Large intestine (tissue), 3 donors: ENCODE data around the gene MRPL52. TPM values are rescaled to one million over a fixed set of nuclear protein-coding genes. Genes with fewer than 3 reads are reported as not detected.

Source experiments
- DNase-seq, 2 donors: peaks; one replicate each; pipeline versions ENCODE4 v3.0.0 to v3.0.0-alpha.2; 2013
- H3K27ac ChIP-seq: one replicate; pipeline ENCODE4 v1.5.1; 2013; ENCODE audit warnings: low read length
- H3K27me3 ChIP-seq: 2 replicates; pipeline ENCODE4 v1.6.1; 2013; ENCODE audit warnings: low read length; ENCODE audit not compliant: control insufficient read depth, insufficient read depth
- H3K36me3 ChIP-seq: 2 replicates; pipeline ENCODE4 v1.6.1; 2013; ENCODE audit warnings: low read length; ENCODE audit not compliant: control insufficient read depth, insufficient read depth
- H3K4me1 ChIP-seq: one replicate; pipeline ENCODE4 v1.6.1; 2013; ENCODE audit warnings: low read length; ENCODE audit not compliant: control insufficient read depth, insufficient read depth
- H3K4me3 ChIP-seq: one replicate; pipeline ENCODE4 v1.5.1; 2013; ENCODE audit warnings: low read length
- H3K9me3 ChIP-seq: one replicate; pipeline ENCODE4 v1.6.1; 2013; ENCODE audit warnings: mild to moderate bottlenecking, low read depth, low read length, moderate library complexity; ENCODE audit not compliant: control insufficient read depth
- WGBS: methylation state at CpG from one replicate; pipeline ENCODE4 v1.1.5; 2013; ENCODE audit warnings: low lambda C conversion rate; ENCODE audit not compliant: insufficient coverage; 5-methylcytosine and 5-hydroxymethylcytosine counted together
- polyA plus RNA-seq: library from polyadenylated mRNA; unstranded; fragments of 120-200 nt; gene quantifications from one replicate; pipeline ENCODE4 v1.2.1, GENCODE V29; 2013

Gene MRPL52
- polyA plus RNA-seq, 1 donor: 115 TPM

- WGBS: no CpG with 5 or more reads among the region's 6 CpGs
- peaks cover 18% of the 10 kb centered on the region for H3K36me3 ChIP-seq
- peaks cover 3% of the 10 kb centered on the region for H3K9me3 ChIP-seq
- no peak overlapping the region for H3K27ac ChIP-seq
- DNase-seq: peak in 1 of 2 donors; percentile 72
- H3K4me3 ChIP-seq: no peak overlapping the region
- H3K4me1 ChIP-seq: peaks cover 30% of the 10 kb centered on the region
- peaks cover 2% of the 10 kb centered on the region for H3K27me3 ChIP-seq
Observed at GRCh38 chr14:22882529-22883172, 53.0 kb downstream of the MRPL52 start.

GRCh38 chr14:22883173-22883976 lies 53.7 kb downstream of the MRPL52 start, which contains the start of gene REM2:
Gene REM2 (plus strand): TSS chr14:22883222. CDS start chr14:22883288, 66 bp downstream.
- Histone ChIP-seq H3K4me3 (no peak within 1 kb of the TSS), H3K4me1 (peaks cover 30% of the 10 kb centered on the region), H3K9me3 (peaks cover 3% of the 10 kb centered on the region), H3K27ac (no peak within 1 kb of the TSS), H3K36me3 (peaks cover 10% of the 10 kb centered on the region), H3K27me3 (peaks cover 2% of the 10 kb centered on the region)
- no CpG with 5 or more reads among the region's 15 CpGs for WGBS
- DNase-seq: peak in 1 of 2 donors; percentile 37

- no peak for DNase-seq
- H3K27ac ChIP-seq: peak overlapping the region; percentile 69
- H3K36me3 ChIP-seq: peaks cover 2% of the 10 kb centered on the region
- no peak overlapping the region for H3K4me3 ChIP-seq
- peaks cover 2% of the 10 kb centered on the region for H3K27me3 ChIP-seq
- H3K9me3 ChIP-seq: peaks cover 3% of the 10 kb centered on the region
- no CpG with 5 or more reads among the region's 7 CpGs for WGBS
- H3K4me1 ChIP-seq: peaks cover 30% of the 10 kb centered on the region
Observed at GRCh38 chr14:22884076-22884737, 54.5 kb downstream of the MRPL52 start.

Other genes starting within 250 kb of the MRPL52 start
- gene DAD1, start 240.7 kb upstream of the MRPL52 start, polyA plus RNA-seq: 206 TPM
- gene ABHD4, start 231.6 kb upstream of the MRPL52 start, polyA plus RNA-seq: 25.3 TPM
- gene OR6J1, start 185.5 kb upstream of the MRPL52 start, polyA plus RNA-seq: not detected
- gene OXA1L, start 63.2 kb upstream of the MRPL52 start, polyA plus RNA-seq: 123 TPM
- gene SLC7A7, start 14.5 kb upstream of the MRPL52 start, polyA plus RNA-seq: 660 TPM
- 108 TPM for gene MMP14, start 6.7 kb downstream of the MRPL52 start, polyA plus RNA-seq
- 92.8 TPM for gene LRP10, start 41.9 kb downstream of the MRPL52 start, polyA plus RNA-seq
- gene REM2, start 53.3 kb downstream of the MRPL52 start, polyA plus RNA-seq: 0.72 TPM
- 81.9 TPM for gene RBM23, start 89.3 kb downstream of the MRPL52 start, polyA plus RNA-seq
- gene PRMT5, start 99.5 kb downstream of the MRPL52 start, polyA plus RNA-seq: 65.2 TPM
- gene HAUS4, start 127.2 kb downstream of the MRPL52 start, polyA plus RNA-seq: 45.8 TPM
- 22.0 TPM for gene AJUBA, start 152.7 kb downstream of the MRPL52 start, polyA plus RNA-seq
- 15.1 TPM for gene C14orf93, start 180.3 kb downstream of the MRPL52 start, polyA plus RNA-seq
- gene PSMB5, start 205.0 kb downstream of the MRPL52 start, polyA plus RNA-seq: 112 TPM
- not detected for gene PSMB11, start 212.3 kb downstream of the MRPL52 start, polyA plus RNA-seq
- 10.5 TPM for gene CDH24, start 227.6 kb downstream of the MRPL52 start, polyA plus RNA-seq